Testis (tissue), 3 donors: ENCODE data around the gene ACTRT3. TPM values are rescaled to one million over a fixed set of nuclear protein-coding genes. Genes with fewer than 3 reads are reported as not detected.

ENCODE experiments used
- DNase-seq: peaks from one replicate; pipeline ENCODE4 v3.0.0-alpha.2; 2019
- H3K27ac ChIP-seq, 2 donors: fragments of 200-600 bp; sonication (generic); one replicate each; pipeline ENCODE4 v1.5.1; 2019
- H3K27me3 ChIP-seq: fragments of 200-600 bp; sonication (generic); one replicate; pipeline ENCODE4 v1.5.1; 2019
- H3K36me3 ChIP-seq: fragments of 200-600 bp; sonication (generic); one replicate; pipeline ENCODE4 v1.5.1; 2017; ENCODE audit warnings: low read depth; ENCODE audit errors: missing control alignments
- H3K4me1 ChIP-seq: fragments of 200-600 bp; sonication (generic); one replicate; pipeline ENCODE4 v1.5.1; 2019
- H3K4me3 ChIP-seq, 2 donors: fragments of 200-600 bp; sonication (generic); one replicate each; pipeline ENCODE4 v1.5.1; 2017 to 2019
- H3K9me3 ChIP-seq: fragments of 200-600 bp; sonication (generic); one replicate; pipeline ENCODE4 v1.5.1; 2017
- POLR2A ChIP-seq: fragments of 450-650 bp; IDR thresholded peaks from one replicate; pipeline ENCODE4 v1.6.1; 2017; ENCODE audit warnings: antibody characterized with exemption, mild to moderate bottlenecking, moderate library complexity
- WGBS, 2 donors: methylation state at CpG; one replicate each; pipeline ENCODE4 v1.1.5; 2018; 5-methylcytosine and 5-hydroxymethylcytosine counted together
- intact Hi-C: fragments of 100-400 bp; cut with DNase I; formaldehyde crosslinking; loops from one replicate; pipeline ENCODE4 v1.15.1; 2023; ENCODE audit warnings: low total_unique reads
- polyA plus RNA-seq: library from polyadenylated mRNA; stranded (reverse); fragments of 350-450 nt; fragmentation: Illumina TruSeq; extraction: RNeasy Lipid Tissue Mini Kit (QIAGEN cat#74804); gene quantifications from one replicate; pipeline ENCODE4 v1.2.3, GENCODE V29; 2014; ENCODE audit warnings: low read depth, low replicate concordance; ENCODE audit not compliant: insufficient read depth
- total RNA-seq, 2 donors: library from RNA; depleted of rRNA; stranded (reverse); fragments of >200 nt; gene quantifications; one replicate each; pipeline ENCODE4 v1.2.3, GENCODE V29; 2016
- TF ChIP-seq, protein P1 (sequence below), 3 experiments: fragments of 450-650 bp in 2 of 3; fragments of 200-600 bp in 1 of 3; sonication (generic) in 1 of 3; IDR thresholded peaks; one replicate each; pipeline ENCODE4 v1.5.1; 2016 to 2019; ENCODE audit warnings: antibody characterized with exemption in 3 of 3, mild to moderate bottlenecking in 2 of 3, moderate library complexity in 1 of 3

Gene ACTRT3
- total and polyA plus RNA-seq, 3 donors from 2014 or later = 26.7 to 104 (median 47.4) TPM

DNA sequence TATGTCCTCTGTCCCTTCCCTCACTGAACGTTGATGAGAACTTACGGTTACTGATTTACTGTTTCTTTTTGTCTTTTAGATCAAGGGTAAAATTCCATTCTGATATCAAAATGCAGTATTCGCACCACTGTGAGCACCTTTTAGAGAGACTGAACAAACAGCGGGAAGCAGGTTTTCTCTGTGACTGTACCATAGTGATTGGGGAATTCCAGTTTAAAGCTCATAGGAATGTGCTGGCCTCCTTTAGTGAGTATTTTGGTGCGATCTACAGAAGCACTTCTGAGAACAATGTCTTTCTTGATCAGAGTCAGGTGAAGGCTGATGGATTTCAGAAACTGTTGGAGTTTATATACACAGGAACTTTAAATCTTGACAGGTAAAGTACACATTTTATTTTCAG, 4.8 kb upstream of the ACTRT3 start:
- WGBS, 2 donors = 40 to 47% methylated on average over 5 of the region's 5 CpGs
- Histone ChIP-seq H3K27ac (peak overlapping the region in 1 of 2 donors; percentile 99), H3K36me3 (no peaks in the 10 kb centered on the region), H3K27me3 (no peaks in the 10 kb centered on the region), H3K9me3 (no peaks in the 10 kb centered on the region), H3K4me1 (peaks cover 13% of the 10 kb centered on the region), H3K4me3 (peak overlapping the region; percentile 87 to 91)
- TF ChIP-seq, protein P1, sequence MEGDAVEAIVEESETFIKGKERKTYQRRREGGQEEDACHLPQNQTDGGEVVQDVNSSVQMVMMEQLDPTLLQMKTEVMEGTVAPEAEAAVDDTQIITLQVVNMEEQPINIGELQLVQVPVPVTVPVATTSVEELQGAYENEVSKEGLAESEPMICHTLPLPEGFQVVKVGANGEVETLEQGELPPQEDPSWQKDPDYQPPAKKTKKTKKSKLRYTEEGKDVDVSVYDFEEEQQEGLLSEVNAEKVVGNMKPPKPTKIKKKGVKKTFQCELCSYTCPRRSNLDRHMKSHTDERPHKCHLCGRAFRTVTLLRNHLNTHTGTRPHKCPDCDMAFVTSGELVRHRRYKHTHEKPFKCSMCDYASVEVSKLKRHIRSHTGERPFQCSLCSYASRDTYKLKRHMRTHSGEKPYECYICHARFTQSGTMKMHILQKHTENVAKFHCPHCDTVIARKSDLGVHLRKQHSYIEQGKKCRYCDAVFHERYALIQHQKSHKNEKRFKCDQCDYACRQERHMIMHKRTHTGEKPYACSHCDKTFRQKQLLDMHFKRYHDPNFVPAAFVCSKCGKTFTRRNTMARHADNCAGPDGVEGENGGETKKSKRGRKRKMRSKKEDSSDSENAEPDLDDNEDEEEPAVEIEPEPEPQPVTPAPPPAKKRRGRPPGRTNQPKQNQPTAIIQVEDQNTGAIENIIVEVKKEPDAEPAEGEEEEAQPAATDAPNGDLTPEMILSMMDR (IDR thresholded peaks at IDR 0.05) = no peak
- TF ChIP-seq POLR2A = no peak
- intact Hi-C loops = no loop called here
- no peak for DNase-seq

DNA sequence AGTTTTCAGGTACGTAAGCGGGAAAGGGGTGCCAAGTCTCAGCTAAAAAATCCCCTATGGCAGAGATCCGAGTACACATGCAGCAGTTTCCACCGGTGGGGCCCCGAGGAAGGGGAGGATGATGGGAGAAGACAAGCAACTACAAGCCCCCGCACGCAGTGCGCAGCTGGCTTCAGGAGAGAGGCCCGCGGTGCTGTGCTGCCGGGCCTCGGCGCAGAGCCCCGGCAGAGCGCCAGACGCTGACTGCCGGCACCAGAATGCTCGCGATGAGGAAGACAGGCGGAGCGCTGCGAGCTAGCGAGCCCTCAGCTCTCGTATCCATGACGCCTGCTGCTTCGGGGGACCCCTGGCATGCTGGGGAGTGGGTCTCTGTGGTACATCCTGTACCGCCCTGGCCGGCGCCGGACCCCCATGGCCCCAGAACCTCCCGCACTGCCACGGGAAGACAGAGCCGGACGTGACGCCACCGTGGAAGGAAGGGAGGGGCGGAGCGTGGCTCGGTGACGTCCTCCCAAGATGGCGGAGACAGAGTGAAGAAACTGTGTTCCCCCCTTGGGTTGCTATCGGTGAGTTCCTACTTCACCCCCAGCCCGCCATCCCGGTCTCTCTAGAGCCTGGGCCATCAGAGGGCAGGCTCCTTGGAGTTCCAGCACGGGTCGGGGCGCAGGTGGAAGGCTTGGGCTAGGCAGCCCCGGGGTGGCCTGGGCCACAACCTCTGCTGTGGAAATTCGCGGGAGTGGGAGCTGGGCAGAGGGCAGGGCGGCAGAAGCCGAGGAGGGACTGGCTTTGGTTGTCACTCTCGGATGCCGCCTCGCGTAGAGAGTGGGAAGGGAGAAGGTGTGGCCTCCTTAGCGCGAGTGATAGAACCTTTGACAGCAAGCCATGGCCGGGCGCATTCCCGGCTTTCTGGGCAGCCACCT, 3.8 kb upstream of the ACTRT3 start, which contains the start of gene MYNN:
Gene MYNN, plus strand, starts transcription at position 500 of the 920 bp plus-strand sequence. CDS start 900 bp downstream, outside the sequence.
- H3K27ac ChIP-seq = peak within 1 kb of the TSS; percentile 95 to 99
- intact Hi-C loops = no loop called here
- H3K9me3 ChIP-seq = no peaks in the 10 kb centered on the region

DNA sequence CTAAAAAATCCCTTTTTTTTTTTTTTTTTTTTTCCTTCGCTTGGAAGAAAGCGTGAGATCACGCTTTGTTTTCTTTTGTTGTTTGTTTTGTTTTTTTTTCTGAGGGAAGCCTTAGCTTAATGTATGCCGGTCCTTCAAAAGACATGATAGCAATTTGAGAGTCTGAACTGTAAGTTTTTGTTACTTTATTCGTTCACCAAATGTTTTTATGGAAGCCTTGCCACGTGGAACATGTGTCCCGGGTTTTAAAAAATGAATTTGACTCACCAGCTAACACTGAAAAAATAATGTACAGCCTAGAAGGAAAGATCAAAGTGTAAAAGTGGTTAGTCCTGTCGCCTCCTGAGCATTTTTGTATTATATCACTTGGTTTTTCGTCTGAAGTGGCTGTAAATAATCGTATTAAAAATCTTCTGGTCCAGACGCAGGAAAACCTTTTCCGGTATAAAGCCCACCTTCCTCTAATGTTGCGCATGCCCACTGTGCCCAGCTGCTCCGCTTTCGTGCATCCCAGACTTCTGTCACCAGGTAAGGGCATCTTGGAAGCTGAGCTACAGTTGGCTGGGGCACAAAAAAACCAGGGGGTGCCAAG, 3.0 kb upstream of the ACTRT3 start:
- no peaks in the 10 kb centered on the region for H3K27me3 ChIP-seq
- DNase-seq = peak; percentile 81
- intact Hi-C loops = no loop called here
- TF ChIP-seq POLR2A = no peak
- H3K36me3 ChIP-seq = no peaks in the 10 kb centered on the region
- no peaks in the 10 kb centered on the region for H3K9me3 ChIP-seq
- H3K4me3 ChIP-seq = peak overlapping the region; percentile 87 to 91
- peaks cover 13% of the 10 kb centered on the region for H3K4me1 ChIP-seq
- 0 to 1% methylated on average over 15 of the region's 15 CpGs for WGBS, 2 donors
- H3K27ac ChIP-seq = peak overlapping the region; percentile 95 to 99

More for the DNA sequence above, 3.8 kb upstream of the ACTRT3 start, which contains the start of gene MYNN:
- DNase-seq = peak; percentile 96
- Histone ChIP-seq H3K36me3 (no peaks in the 10 kb centered on the region), H3K4me3 (peak within 1 kb of the TSS; percentile 87 to 91), H3K4me1 (peaks cover 13% of the 10 kb centered on the region), H3K27me3 (no peaks in the 10 kb centered on the region)
- TF ChIP-seq, protein P1 (IDR thresholded peaks at IDR 0.05) = peak in 2 of 3 experiments; percentile 1 to 5
- peak; percentile 96 for TF ChIP-seq POLR2A
- WGBS, 2 donors = 0 to 1% methylated on average over 22 to 57 of the region's 61 CpGs

DNA sequence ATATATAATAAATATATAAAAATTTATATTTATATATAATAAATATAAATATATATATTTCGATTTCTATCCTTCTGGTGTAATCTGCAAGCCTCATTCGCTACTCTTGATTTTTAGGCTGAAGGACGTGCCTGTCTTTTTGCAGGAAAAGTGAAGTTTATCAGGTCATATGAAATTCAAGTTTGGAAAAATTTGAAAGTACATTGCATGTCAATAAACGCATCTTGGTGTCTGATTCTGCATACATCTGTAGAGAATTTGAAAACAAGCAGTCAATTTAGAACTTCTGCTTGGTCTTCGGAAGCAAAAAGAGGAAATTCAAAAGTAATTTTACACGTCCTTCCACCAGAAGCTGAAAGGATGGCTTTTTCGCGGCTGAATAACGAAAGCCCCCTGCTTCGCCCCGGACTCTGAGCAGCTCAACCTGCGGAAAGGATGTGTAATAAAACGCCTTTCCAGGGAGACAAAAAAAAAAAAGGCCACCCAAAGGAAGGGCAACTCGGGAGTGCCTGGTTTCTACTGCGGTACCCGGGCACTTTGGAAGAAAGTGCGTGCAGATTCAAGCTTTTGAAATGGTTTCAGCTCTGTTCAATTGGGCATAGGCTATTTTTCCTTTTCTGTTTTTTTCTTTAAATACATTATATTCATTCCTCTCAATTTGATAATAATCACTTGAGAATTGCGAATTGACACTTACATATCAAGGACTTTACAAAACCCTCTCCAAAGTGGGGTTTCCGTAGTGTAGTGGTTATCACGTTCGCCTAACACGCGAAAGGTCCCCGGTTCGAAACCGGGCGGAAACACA, 2.3 kb upstream of the ACTRT3 start:
- WGBS, 2 donors = 0 to 1% methylated on average over 27 of the region's 27 CpGs
- TF ChIP-seq, protein P1 (IDR thresholded peaks at IDR 0.05) = no peak
- TF ChIP-seq POLR2A = no peak
- intact Hi-C loops = no loop called here
- no peaks in the 10 kb centered on the region for H3K27me3 ChIP-seq
- no peaks in the 10 kb centered on the region for H3K9me3 ChIP-seq
- peaks cover 13% of the 10 kb centered on the region for H3K4me1 ChIP-seq
- peak overlapping the region; percentile 95 to 99 for H3K27ac ChIP-seq
- H3K36me3 ChIP-seq = no peaks in the 10 kb centered on the region
- H3K4me3 ChIP-seq = peak overlapping the region; percentile 87 to 91
- DNase-seq = peak; percentile 52
